ENCODE data around the gene POU2AF1. TPM values are rescaled to one million over a fixed set of nuclear protein-coding genes. Genes with fewer than 3 reads are reported as not detected.

POU2AF1 gene
- total and polyA plus RNA-seq, 4 donors: 0.21 to 2.0 (median 0.83) TPM

DNA sequence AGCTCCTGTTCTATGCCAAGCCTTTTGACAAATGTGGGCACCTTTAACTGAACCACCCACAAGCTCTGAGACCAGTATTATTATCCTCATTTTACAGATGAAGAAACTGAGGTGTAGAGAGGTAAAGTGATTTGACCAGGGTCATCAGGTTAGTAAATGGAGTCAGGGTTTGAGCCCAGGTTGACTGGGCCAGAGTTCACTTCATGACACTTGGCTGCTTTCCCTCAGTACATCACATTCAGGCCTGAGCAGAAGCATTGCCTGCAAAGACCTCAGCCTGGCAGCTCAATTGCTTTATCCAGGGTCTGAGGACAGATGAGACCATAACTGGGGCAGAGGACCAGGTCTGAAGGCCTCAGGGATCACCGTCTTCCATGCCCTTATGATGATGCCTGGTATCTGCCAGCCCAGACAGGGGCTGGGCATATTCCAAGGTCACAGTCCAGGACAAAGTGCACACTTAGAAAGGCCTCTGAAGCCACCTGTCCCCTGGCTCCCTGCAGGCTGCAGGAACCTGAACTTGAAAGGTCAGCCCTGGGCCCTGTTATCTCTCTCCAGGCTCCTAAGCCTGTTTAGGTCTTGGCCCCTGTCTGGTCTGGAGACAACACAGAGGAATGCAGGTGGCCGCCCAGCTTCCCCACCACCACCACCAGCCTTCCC lies 48.7 kb downstream of the POU2AF1 start:
- no peaks in the 10 kb centered on the region for H3K27me3 ChIP-seq (ENCODE audit: control insufficient read depth in 4 of 4, insufficient read depth in 4 of 4, low read length in 3 of 4)
- 58% methylated on average over 2 of the region's 2 CpGs for WGBS
- no peak overlapping the region for H3K4me3 ChIP-seq (ENCODE audit: low read depth in 1 of 3, low read length in 3 of 3)
- H3K9ac ChIP-seq (ENCODE audit: low read depth in 1 of 2, low read length in 2 of 2): no peak overlapping the region
- H3K9me3 ChIP-seq (ENCODE audit: control insufficient read depth in 4 of 4, low read length in 3 of 4): no peaks in the 10 kb centered on the region
- H3K27ac ChIP-seq (ENCODE audit: low read depth in 1 of 2, low read length in 2 of 2): peak overlapping the region in 1 of 2 donors; percentile 3
- DNase-seq (ENCODE audit: low spot score): no peak
- H3K4me1 ChIP-seq (ENCODE audit: control insufficient read depth in 4 of 4, insufficient read depth in 4 of 4, low read length in 3 of 4): peaks cover 6 to 52% (median 38%) of the 10 kb centered on the region in 4 donors
- H3K36me3 ChIP-seq (ENCODE audit: control insufficient read depth in 4 of 4, insufficient read depth in 3 of 4, low read depth in 1 of 4, low read length in 3 of 4): no peaks in the 10 kb centered on the region
- peak; percentile 21 to 53 for TF ChIP-seq RAD21 (IDR thresholded peaks at IDR 0.05)
- peak; percentile 91 to 93 for TF ChIP-seq RXRA (IDR thresholded peaks at IDR 0.05)
- TF ChIP-seq FOXA1 (IDR thresholded peaks at IDR 0.05): no peak
- TF ChIP-seq JUND (IDR thresholded peaks at IDR 0.05): no peak
- TF ChIP-seq HNF4G (IDR thresholded peaks at IDR 0.05): peak; percentile 92
- TF ChIP-seq HNF4A (conservative IDR thresholded peaks at IDR 0.05): peak; percentile 95 to 99
- TF ChIP-seq TAF1 (conservative IDR thresholded peaks at IDR 0.05): no peak
- TF ChIP-seq FOXA2 (IDR thresholded peaks at IDR 0.05): no peak
- TF ChIP-seq NR2F2 (IDR thresholded peaks at IDR 0.05): peak; percentile 88
- TF ChIP-seq, protein P1, sequence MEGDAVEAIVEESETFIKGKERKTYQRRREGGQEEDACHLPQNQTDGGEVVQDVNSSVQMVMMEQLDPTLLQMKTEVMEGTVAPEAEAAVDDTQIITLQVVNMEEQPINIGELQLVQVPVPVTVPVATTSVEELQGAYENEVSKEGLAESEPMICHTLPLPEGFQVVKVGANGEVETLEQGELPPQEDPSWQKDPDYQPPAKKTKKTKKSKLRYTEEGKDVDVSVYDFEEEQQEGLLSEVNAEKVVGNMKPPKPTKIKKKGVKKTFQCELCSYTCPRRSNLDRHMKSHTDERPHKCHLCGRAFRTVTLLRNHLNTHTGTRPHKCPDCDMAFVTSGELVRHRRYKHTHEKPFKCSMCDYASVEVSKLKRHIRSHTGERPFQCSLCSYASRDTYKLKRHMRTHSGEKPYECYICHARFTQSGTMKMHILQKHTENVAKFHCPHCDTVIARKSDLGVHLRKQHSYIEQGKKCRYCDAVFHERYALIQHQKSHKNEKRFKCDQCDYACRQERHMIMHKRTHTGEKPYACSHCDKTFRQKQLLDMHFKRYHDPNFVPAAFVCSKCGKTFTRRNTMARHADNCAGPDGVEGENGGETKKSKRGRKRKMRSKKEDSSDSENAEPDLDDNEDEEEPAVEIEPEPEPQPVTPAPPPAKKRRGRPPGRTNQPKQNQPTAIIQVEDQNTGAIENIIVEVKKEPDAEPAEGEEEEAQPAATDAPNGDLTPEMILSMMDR (IDR thresholded peaks at IDR 0.05; ENCODE audit: low read depth, low read length, missing input control): no peak
- TF ChIP-seq, protein P2, sequence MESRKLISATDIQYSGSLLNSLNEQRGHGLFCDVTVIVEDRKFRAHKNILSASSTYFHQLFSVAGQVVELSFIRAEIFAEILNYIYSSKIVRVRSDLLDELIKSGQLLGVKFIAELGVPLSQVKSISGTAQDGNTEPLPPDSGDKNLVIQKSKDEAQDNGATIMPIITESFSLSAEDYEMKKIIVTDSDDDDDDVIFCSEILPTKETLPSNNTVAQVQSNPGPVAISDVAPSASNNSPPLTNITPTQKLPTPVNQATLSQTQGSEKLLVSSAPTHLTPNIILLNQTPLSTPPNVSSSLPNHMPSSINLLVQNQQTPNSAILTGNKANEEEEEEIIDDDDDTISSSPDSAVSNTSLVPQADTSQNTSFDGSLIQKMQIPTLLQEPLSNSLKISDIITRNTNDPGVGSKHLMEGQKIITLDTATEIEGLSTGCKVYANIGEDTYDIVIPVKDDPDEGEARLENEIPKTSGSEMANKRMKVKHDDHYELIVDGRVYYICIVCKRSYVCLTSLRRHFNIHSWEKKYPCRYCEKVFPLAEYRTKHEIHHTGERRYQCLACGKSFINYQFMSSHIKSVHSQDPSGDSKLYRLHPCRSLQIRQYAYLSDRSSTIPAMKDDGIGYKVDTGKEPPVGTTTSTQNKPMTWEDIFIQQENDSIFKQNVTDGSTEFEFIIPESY (IDR thresholded peaks at IDR 0.05): no peak
- TF ChIP-seq YY1 (IDR thresholded peaks at IDR 0.05): peak; percentile 21
- TF ChIP-seq, protein P3, sequence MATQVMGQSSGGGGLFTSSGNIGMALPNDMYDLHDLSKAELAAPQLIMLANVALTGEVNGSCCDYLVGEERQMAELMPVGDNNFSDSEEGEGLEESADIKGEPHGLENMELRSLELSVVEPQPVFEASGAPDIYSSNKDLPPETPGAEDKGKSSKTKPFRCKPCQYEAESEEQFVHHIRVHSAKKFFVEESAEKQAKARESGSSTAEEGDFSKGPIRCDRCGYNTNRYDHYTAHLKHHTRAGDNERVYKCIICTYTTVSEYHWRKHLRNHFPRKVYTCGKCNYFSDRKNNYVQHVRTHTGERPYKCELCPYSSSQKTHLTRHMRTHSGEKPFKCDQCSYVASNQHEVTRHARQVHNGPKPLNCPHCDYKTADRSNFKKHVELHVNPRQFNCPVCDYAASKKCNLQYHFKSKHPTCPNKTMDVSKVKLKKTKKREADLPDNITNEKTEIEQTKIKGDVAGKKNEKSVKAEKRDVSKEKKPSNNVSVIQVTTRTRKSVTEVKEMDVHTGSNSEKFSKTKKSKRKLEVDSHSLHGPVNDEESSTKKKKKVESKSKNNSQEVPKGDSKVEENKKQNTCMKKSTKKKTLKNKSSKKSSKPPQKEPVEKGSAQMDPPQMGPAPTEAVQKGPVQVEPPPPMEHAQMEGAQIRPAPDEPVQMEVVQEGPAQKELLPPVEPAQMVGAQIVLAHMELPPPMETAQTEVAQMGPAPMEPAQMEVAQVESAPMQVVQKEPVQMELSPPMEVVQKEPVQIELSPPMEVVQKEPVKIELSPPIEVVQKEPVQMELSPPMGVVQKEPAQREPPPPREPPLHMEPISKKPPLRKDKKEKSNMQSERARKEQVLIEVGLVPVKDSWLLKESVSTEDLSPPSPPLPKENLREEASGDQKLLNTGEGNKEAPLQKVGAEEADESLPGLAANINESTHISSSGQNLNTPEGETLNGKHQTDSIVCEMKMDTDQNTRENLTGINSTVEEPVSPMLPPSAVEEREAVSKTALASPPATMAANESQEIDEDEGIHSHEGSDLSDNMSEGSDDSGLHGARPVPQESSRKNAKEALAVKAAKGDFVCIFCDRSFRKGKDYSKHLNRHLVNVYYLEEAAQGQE (IDR thresholded peaks at IDR 0.05): no peak
- peak; percentile 84 for TF ChIP-seq SP1 (IDR thresholded peaks at IDR 0.05)
- TF ChIP-seq, protein P4, sequence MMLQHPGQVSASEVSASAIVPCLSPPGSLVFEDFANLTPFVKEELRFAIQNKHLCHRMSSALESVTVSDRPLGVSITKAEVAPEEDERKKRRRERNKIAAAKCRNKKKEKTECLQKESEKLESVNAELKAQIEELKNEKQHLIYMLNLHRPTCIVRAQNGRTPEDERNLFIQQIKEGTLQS (IDR thresholded peaks at IDR 0.05): no peak
- TF ChIP-seq, protein P5, sequence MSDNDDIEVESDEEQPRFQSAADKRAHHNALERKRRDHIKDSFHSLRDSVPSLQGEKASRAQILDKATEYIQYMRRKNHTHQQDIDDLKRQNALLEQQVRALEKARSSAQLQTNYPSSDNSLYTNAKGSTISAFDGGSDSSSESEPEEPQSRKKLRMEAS (IDR thresholded peaks at IDR 0.05): peak; percentile 48
- TF ChIP-seq GABPA (IDR thresholded peaks at IDR 0.05 in 1 of 2, conservative IDR thresholded peaks at IDR 0.05 in 1 of 2): no peak
- TF ChIP-seq EGR1 (IDR thresholded peaks at IDR 0.05; ENCODE audit: low read depth in 2 of 2): no peak

Data from liver (tissue), 9 donors.